GM19240 (cell line): ENCODE data around the gene GADD45G.

Experiments
- DNase-seq: peaks from one replicate; pipeline ENCODE4 v3.0.0; 2011; ENCODE audit warnings: low spot score; ENCODE audit not compliant: insufficient read length

GADD45G gene

DNA sequence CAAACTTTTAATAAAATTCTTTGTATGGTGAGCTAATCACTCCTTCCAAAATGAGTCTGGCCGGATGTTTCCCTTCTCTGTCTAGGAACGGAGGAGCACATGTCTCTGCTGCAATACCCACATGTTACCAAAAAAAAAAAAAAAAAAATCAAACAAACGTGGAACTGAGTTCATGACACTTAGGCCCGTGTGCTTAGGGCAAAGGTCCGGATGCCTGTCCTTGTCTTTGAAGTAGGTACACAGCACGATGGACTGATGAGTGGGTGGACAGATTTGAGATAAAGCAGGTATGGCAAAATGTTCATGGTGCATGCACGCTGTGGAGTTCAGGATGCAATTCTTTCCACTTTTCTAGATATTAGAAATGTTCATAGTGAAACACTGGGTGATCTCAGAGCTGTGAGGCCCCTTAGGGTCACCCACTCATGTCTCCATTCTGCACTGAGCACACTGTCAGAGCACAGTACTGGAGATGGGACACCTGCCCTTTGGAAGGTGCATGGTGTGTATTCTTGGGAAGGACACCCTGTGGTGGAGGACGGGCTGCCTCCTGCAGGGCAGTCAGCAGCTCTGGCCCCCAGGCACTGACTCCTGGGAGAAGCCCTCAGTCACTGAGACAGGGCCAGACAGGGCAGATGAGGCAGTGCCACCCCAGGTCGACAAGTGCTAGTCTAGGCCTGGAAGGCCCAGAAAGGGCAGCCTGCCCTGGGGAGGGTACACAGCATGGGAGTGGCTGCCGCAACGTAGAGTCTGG lies 43.6 kb downstream of the GADD45G start:
- no peak for DNase-seq

DNA sequence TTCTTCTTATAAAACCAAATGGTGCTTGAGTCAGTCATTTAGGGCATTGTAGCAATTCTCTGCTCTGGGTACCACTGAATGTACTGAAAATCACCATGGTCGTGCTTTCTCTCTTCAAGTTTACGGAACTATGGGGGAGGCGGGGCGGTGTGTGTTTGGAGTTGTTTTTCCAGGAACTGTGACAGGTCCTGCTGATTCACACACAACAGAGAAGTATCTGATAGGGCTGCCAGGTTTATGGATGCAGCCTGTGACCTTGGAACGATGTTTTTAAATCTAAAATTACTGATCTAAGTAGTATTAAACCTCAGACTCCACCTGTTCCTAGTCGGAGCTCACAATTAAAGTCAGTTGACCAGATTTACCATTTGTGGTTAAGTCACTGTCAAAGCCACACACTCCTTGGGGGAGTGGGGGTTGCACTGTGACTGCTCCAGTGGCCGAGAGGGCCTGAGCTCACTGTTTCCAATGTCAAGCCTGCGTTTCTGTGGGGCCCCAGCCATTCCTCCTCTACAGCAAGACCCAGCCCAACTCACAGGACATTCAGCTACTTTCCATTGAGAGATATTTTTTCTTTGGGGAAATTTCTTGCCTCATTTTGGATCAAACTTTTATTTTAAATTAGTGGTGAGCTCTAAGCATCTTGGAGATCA lies 44.4 kb downstream of the GADD45G start:
- no peak for DNase-seq

DNA sequence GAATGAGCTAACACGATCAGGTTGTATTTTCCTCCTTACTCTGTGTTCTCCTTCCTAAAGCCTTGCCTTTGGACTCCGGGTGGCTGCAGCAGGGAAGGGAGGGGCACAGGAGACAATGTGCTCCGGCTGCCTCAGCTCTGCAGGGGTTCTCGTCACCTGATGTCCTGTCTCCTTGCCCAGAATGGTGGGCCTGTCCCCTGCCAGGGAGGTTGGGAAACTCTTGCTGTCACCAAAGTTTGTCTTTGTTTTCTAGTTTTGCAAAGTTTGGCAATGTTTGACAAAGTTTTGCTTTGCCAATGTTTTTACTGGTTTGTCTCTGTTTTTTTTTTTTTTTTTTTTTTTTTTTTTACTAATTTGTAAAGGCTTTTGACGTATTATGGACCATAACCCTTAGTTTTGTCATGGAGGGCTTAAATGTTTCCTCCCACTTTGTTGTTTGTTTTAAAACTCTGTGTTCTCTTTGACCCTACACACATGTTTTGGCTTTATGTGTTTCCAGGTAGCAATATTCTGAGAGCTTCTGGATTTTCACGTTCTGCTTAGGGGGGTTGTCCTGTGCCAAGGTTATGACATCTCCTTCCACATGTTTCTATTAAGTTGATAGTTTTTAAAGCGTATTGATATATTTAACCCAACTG lies 49.3 kb downstream of the GADD45G start:
- no peak for DNase-seq

GRCh38 chr9:89655056-89655989 lies 50.5 kb downstream of the GADD45G start:
- no peak for DNase-seq
